ENCODE measurements around the gene SLC66A1. TPM values are rescaled to one million over a fixed set of nuclear protein-coding genes. Genes with fewer than 3 reads are reported as not detected.

SLC66A1 gene
- total RNA-seq, 4 donors from 2014 or later = 10.5 to 14.0 (median 12.5) TPM

- no peak for DNase-seq (ENCODE audit: low spot score in 2 of 2)
- TF ChIP-seq POLR2AphosphoS5 (IDR thresholded peaks at IDR 0.05) = no peak
- TF ChIP-seq, protein P1, sequence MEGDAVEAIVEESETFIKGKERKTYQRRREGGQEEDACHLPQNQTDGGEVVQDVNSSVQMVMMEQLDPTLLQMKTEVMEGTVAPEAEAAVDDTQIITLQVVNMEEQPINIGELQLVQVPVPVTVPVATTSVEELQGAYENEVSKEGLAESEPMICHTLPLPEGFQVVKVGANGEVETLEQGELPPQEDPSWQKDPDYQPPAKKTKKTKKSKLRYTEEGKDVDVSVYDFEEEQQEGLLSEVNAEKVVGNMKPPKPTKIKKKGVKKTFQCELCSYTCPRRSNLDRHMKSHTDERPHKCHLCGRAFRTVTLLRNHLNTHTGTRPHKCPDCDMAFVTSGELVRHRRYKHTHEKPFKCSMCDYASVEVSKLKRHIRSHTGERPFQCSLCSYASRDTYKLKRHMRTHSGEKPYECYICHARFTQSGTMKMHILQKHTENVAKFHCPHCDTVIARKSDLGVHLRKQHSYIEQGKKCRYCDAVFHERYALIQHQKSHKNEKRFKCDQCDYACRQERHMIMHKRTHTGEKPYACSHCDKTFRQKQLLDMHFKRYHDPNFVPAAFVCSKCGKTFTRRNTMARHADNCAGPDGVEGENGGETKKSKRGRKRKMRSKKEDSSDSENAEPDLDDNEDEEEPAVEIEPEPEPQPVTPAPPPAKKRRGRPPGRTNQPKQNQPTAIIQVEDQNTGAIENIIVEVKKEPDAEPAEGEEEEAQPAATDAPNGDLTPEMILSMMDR (IDR thresholded peaks at IDR 0.05) = no peak
- TF ChIP-seq POLR2A (IDR thresholded peaks at IDR 0.05) = no peak
- no peak for TF ChIP-seq EP300 (IDR thresholded peaks at IDR 0.05)
- H3K9me3 ChIP-seq = no peaks in the 10 kb centered on the region
- no peaks in the 10 kb centered on the region for H3K4me1 ChIP-seq
- no peak overlapping the region for H3K27ac ChIP-seq
- no peaks in the 10 kb centered on the region for H3K27me3 ChIP-seq
- H3K4me3 ChIP-seq = no peak overlapping the region
- peaks cover 69% of the 10 kb centered on the region for H3K36me3 ChIP-seq
- WGBS = 91% methylated on average over 13 of the region's 32 CpGs
These were observed 14.0 kb downstream of the SLC66A1 start for GRCh38 chr1:19325958-19326747.

GRCh38 chr1:19326748-19327065, 14.6 kb downstream of the SLC66A1 start:
- H3K27ac ChIP-seq = no peak overlapping the region
- DNase-seq (ENCODE audit: low spot score in 2 of 2) = no peak
- 80% methylated on average over 4 of the region's 6 CpGs for WGBS
- no peaks in the 10 kb centered on the region for H3K9me3 ChIP-seq
- no peaks in the 10 kb centered on the region for H3K4me1 ChIP-seq
- H3K36me3 ChIP-seq = peaks cover 68% of the 10 kb centered on the region
- no peak overlapping the region for H3K4me3 ChIP-seq
- TF ChIP-seq POLR2AphosphoS5 (IDR thresholded peaks at IDR 0.05) (no peak), POLR2A (IDR thresholded peaks at IDR 0.05) (no peak), EP300 (IDR thresholded peaks at IDR 0.05) (no peak)
- TF ChIP-seq, protein P1 (IDR thresholded peaks at IDR 0.05) = no peak
- H3K27me3 ChIP-seq = no peaks in the 10 kb centered on the region

DNA sequence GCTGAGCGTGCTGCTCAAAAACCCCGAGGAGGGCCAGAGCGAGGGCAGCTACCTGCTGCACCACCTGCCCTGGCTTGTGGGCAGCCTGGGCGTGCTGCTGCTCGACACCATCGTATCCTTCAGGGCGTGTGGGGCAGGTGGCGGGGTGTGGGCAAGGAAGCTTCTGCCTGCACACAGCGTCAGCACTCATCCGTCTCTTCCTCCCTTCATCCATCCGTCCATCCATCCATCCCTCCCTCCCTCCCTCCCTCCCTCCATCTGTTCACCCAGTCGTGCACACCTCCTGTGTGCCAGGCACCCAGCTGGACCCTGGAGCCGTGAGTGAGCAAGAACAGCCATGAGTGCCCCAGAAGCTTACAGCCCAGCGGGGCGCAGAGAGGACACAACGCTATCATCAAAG, 15.2 kb downstream of the SLC66A1 start:
- DNase-seq (ENCODE audit: low spot score in 2 of 2) = no peak
- Histone ChIP-seq H3K9me3 (no peaks in the 10 kb centered on the region), H3K27me3 (no peaks in the 10 kb centered on the region), H3K4me1 (no peaks in the 10 kb centered on the region), H3K36me3 (peaks cover 63% of the 10 kb centered on the region), H3K4me3 (no peak overlapping the region), H3K27ac (no peak overlapping the region)
- TF ChIP-seq POLR2A (IDR thresholded peaks at IDR 0.05) (no peak), EP300 (IDR thresholded peaks at IDR 0.05) (no peak), POLR2AphosphoS5 (IDR thresholded peaks at IDR 0.05) (no peak)
- TF ChIP-seq, protein P1 (IDR thresholded peaks at IDR 0.05) = no peak
- WGBS = 85% methylated on average over 7 of the region's 16 CpGs

GRCh38 chr1:19327736-19328135, 15.6 kb downstream of the SLC66A1 start:
- TF ChIP-seq POLR2A (IDR thresholded peaks at IDR 0.05) = no peak
- TF ChIP-seq POLR2AphosphoS5 (IDR thresholded peaks at IDR 0.05) = no peak
- no peak for TF ChIP-seq EP300 (IDR thresholded peaks at IDR 0.05)
- TF ChIP-seq, protein P1 (IDR thresholded peaks at IDR 0.05) = no peak
- Histone ChIP-seq H3K36me3 (peaks cover 60% of the 10 kb centered on the region), H3K27ac (no peak overlapping the region), H3K27me3 (no peaks in the 10 kb centered on the region), H3K4me1 (no peaks in the 10 kb centered on the region), H3K9me3 (no peaks in the 10 kb centered on the region), H3K4me3 (no peak overlapping the region)
- no peak for DNase-seq (ENCODE audit: low spot score in 2 of 2)
- 94% methylated on average over 9 of the region's 9 CpGs for WGBS

DNA sequence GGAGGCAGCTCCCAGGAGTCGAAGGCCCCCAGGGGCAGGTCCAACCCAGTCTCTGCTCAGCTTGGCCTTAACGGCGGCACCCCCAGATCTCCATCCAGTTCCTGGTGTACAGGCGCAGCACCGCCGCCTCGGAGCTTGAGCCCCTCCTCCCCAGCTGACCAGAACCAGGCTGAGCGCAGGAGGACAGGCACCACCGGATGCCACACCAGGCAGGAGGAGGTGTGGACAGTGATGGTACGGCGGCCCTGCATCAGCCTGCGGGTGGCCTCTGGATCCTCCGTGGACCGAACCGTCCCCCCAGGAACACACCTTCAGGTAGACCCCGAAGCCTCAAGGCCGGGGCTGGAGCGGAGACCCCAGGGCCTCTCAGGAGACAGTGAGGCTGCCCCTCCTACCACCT, 16.4 kb downstream of the SLC66A1 start:
- Histone ChIP-seq H3K27ac (no peak overlapping the region), H3K36me3 (peaks cover 54% of the 10 kb centered on the region), H3K9me3 (no peaks in the 10 kb centered on the region), H3K4me3 (no peak overlapping the region), H3K27me3 (no peaks in the 10 kb centered on the region), H3K4me1 (no peaks in the 10 kb centered on the region)
- DNase-seq (ENCODE audit: low spot score in 2 of 2) = no peak
- TF ChIP-seq POLR2A (IDR thresholded peaks at IDR 0.05) (no peak), POLR2AphosphoS5 (IDR thresholded peaks at IDR 0.05) (no peak), EP300 (IDR thresholded peaks at IDR 0.05) (no peak)
- TF ChIP-seq, protein P1 (IDR thresholded peaks at IDR 0.05) = no peak
- WGBS = 86% methylated on average over 10 of the region's 18 CpGs

All from suprapubic skin (tissue), 4 donors.